ENCODE data around the gene TCTN1. TPM values are rescaled to one million over a fixed set of nuclear protein-coding genes. Genes with fewer than 3 reads are reported as not detected.
A peak's percentile ranks its signal among the peaks of the same experiment; 100 is the strongest.

TCTN1 gene
- total and polyA plus RNA-seq, 2 of the 13 experiments (the other 11 are each of a cell fraction or from before 2014, with no cell fraction given), result 13.6 to 16.0 TPM

- peak; percentile 76; the same call in 1 of the 2 replicates for TF ChIP-seq ZNF224 (CRISPR knock-in tag; IDR thresholded peaks at IDR 0.05)
- TF ChIP-seq CREB3 (CRISPR knock-in tag; IDR thresholded peaks at IDR 0.05), result peak; percentile 73; the same call in 1 of the 2 replicates
- TF ChIP-seq ATF7-NPFF (CRISPR knock-in tag; IDR thresholded peaks at IDR 0.05; ENCODE audit: low read depth), result peak; percentile 47; the same call in 1 of the 2 replicates
- no peak for TF ChIP-seq CENPX (CRISPR knock-in tag; IDR thresholded peaks at IDR 0.05)
- no peak for TF ChIP-seq ZNF282 (IDR thresholded peaks at IDR 0.05; ENCODE audit: partially characterized antibody)
- peak; percentile 78; the same call in 1 of the 2 replicates for TF ChIP-seq ZNF280B (CRISPR knock-in tag; IDR thresholded peaks at IDR 0.05; ENCODE audit: borderline replicate concordance)
- no peak for TF ChIP-seq CSRNP2 (CRISPR knock-in tag; conservative IDR thresholded peaks at IDR 0.05; ENCODE audit: low read depth)
- peak; percentile 53; the same call in 1 of the 2 replicates for TF ChIP-seq CREBL2 (CRISPR knock-in tag; IDR thresholded peaks at IDR 0.05; ENCODE audit: borderline replicate concordance)
- no peak for TF ChIP-seq PRDM10 (CRISPR knock-in tag; IDR thresholded peaks at IDR 0.05; ENCODE audit: low read depth)
- TF ChIP-seq ZNF335 (CRISPR knock-in tag; IDR thresholded peaks at IDR 0.05), result peak; percentile 55; the same call in 1 of the 2 replicates
- TF ChIP-seq HHEX (CRISPR knock-in tag; IDR thresholded peaks at IDR 0.05), result no peak
- 0 out of 2 replicates have a peak, but pooled peaks have one; percentile 42 for TF ChIP-seq ZNF83 (CRISPR knock-in tag; IDR thresholded peaks at IDR 0.05; ENCODE audit: borderline replicate concordance)
- TF ChIP-seq ZBTB43 (CRISPR knock-in tag; conservative IDR thresholded peaks at IDR 0.05), result peak; percentile 97
- TF ChIP-seq ZEB1 (IDR thresholded peaks at IDR 0.05; ENCODE audit: insufficient replicate concordance, low read depth), result no peak
- TF ChIP-seq NONO (IDR thresholded peaks at IDR 0.05), result no peak
- peak; percentile 73; the same call in 1 of the 2 replicates for TF ChIP-seq NONO (CRISPR knock-in tag; conservative IDR thresholded peaks at IDR 0.05)
- TF ChIP-seq NCOR1 (IDR thresholded peaks at IDR 0.05; ENCODE audit: borderline replicate concordance, low read length), result no peak
Observed at GRCh38 chr12:110613771-110614684, at the start of gene TCTN1 (continued).
